NCI-H1417 treated with DMSO at 0.1 percent for 48 hours (cell line): ENCODE results near the gene CYP3A4.
"Not testable (repeated sequence)": the region's sequence is repeated elsewhere in the genome, so short reads cannot be mapped to it uniquely, and the experiment has no call there.

Source experiments
- DNase-seq: peaks from one replicate; lab custom pipeline; 2025; lab: John Stamatoyannopoulos, UW

CYP3A4 gene

GRCh38 chr7:99752356-99752755 lies 31.6 kb downstream of the CYP3A4 start:
- no peak for DNase-seq

- DNase-seq: not testable (repeated sequence)
These were observed 32.5 kb downstream of the CYP3A4 start for GRCh38 chr7:99751322-99752052.

GRCh38 chr7:99748846-99749579 lies 35.0 kb downstream of the CYP3A4 start:
- no peak for DNase-seq

- not testable (repeated sequence) for DNase-seq
These were observed 37.1 kb downstream of the CYP3A4 start for GRCh38 chr7:99746915-99747314.

- DNase-seq: not testable (repeated sequence)
These were observed 38.6 kb downstream of the CYP3A4 start for GRCh38 chr7:99745395-99745794.

- no peak for DNase-seq
These were observed 41.1 kb downstream of the CYP3A4 start for GRCh38 chr7:99742737-99743394.

- no peak for DNase-seq
These were observed 42.6 kb downstream of the CYP3A4 start for GRCh38 chr7:99741441-99741795.

GRCh38 chr7:99740573-99741440 lies 43.2 kb downstream of the CYP3A4 start:
- no peak for DNase-seq

GRCh38 chr7:99739699-99740572 lies 44.0 kb downstream of the CYP3A4 start:
- DNase-seq: no peak

- no peak for DNase-seq
These were observed 46.3 kb downstream of the CYP3A4 start for GRCh38 chr7:99737726-99738125.

GRCh38 chr7:99736667-99737066 lies 47.3 kb downstream of the CYP3A4 start:
- DNase-seq: not testable (repeated sequence)

GRCh38 chr7:99734987-99735386 lies 49.0 kb downstream of the CYP3A4 start, which contains the start of gene CYP3A7:
Gene CYP3A7, minus strand, starts transcription at chr7:99735196. Its CDS starts 103 bp downstream, at chr7:99735093.
- DNase-seq: no peak

GRCh38 chr7:99733448-99733847 lies 50.5 kb downstream of the CYP3A4 start:
- no peak for DNase-seq

GRCh38 chr7:99733003-99733402 lies 51.0 kb downstream of the CYP3A4 start:
- DNase-seq: no peak

GRCh38 chr7:99731638-99732374 lies 52.2 kb downstream of the CYP3A4 start:
- DNase-seq: no peak

- DNase-seq: no peak
These were observed 53.0 kb downstream of the CYP3A4 start for GRCh38 chr7:99730992-99731391.

- DNase-seq: no peak
These were observed 53.7 kb downstream of the CYP3A4 start for GRCh38 chr7:99730238-99730810.

- DNase-seq: no peak
These were observed 54.3 kb downstream of the CYP3A4 start for GRCh38 chr7:99729486-99730237.

GRCh38 chr7:99728615-99729014 lies 55.4 kb downstream of the CYP3A4 start:
- DNase-seq: no peak
